GM23248 (cell line): Measurements from ENCODE around the gene CCNB1. TPM values are rescaled to one million over a fixed set of nuclear protein-coding genes. Genes with fewer than 3 reads are reported as not detected.
"Not testable (repeated sequence)": the region's sequence is repeated elsewhere in the genome, so short reads cannot be mapped to it uniquely, and the experiment has no call there.

ENCODE experiments used
- DNase-seq: peaks from one replicate; pipeline ENCODE4 v3.0.0-alpha.2; 2015
- H2AFZ ChIP-seq: fragments of 200-600 bp; sonication (generic); 2 replicates; pipeline ENCODE4 v1.6.1; 2016; ENCODE audit warnings: antibody characterized with exemption
- H3F3A ChIP-seq: fragments of 200-600 bp; sonication (generic); 2 replicates; pipeline ENCODE4 v1.6.1; 2016; ENCODE audit warnings: mild to moderate bottlenecking, antibody characterized with exemption, mixed run types; ENCODE audit not compliant: insufficient read depth
- H3K27ac ChIP-seq: fragments of 200-600 bp; sonication (generic); 2 replicates; pipeline ENCODE4 v1.5.1; 2016; ENCODE audit warnings: mild to moderate bottlenecking
- H3K27me3 ChIP-seq: fragments of 200-600 bp; sonication (generic); replicated peaks from 2 replicates; pipeline ENCODE4 v1.6.1; 2016; ENCODE audit warnings: mild to moderate bottlenecking; ENCODE audit not compliant: insufficient read depth
- H3K36me3 ChIP-seq: fragments of 200-600 bp; sonication (generic); 2 replicates; pipeline ENCODE4 v1.6.1; 2016; ENCODE audit warnings: low read depth, mild to moderate bottlenecking
- H3K4me1 ChIP-seq: fragments of 200-600 bp; sonication (generic); 2 replicates; pipeline ENCODE4 v1.6.1; 2016; ENCODE audit warnings: mild to moderate bottlenecking; ENCODE audit not compliant: insufficient read depth
- H3K4me2 ChIP-seq: fragments of 200-600 bp; sonication (generic); one replicate; pipeline ENCODE4 v1.6.1; 2016; ENCODE audit warnings: mild to moderate bottlenecking; ENCODE audit not compliant: unreplicated experiment
- H3K4me3 ChIP-seq: fragments of 200-600 bp; sonication (generic); 2 replicates; pipeline ENCODE4 v1.5.1; 2016; ENCODE audit warnings: mild to moderate bottlenecking
- H3K79me2 ChIP-seq: fragments of 200-600 bp; sonication (generic); 2 replicates; pipeline ENCODE4 v1.6.1; 2016; ENCODE audit warnings: mild to moderate bottlenecking; ENCODE audit not compliant: insufficient read depth
- H3K9ac ChIP-seq: fragments of 200-600 bp; sonication (generic); 2 replicates; pipeline ENCODE4 v1.6.1; 2016; ENCODE audit warnings: mild to moderate bottlenecking
- H3K9me2 ChIP-seq: fragments of 200-600 bp; sonication (generic); 2 replicates; pipeline ENCODE4 v1.6.1; 2016; ENCODE audit warnings: mixed run types, mild to moderate bottlenecking, moderate library complexity; ENCODE audit not compliant: insufficient read depth
- H3K9me3 ChIP-seq: fragments of 200-600 bp; sonication (generic); one replicate; pipeline ENCODE4 v1.6.1; 2017; ENCODE audit warnings: low read depth
- H4K20me1 ChIP-seq: fragments of 200-600 bp; sonication (generic); 2 replicates; pipeline ENCODE4 v1.6.0; 2016; ENCODE audit not compliant: insufficient read depth
- EZH2 ChIP-seq: fragments of 200-600 bp; sonication (generic); IDR thresholded peaks from 2 replicates; pipeline ENCODE4 v1.6.1; 2018; ENCODE audit warnings: antibody characterized with exemption, mild to moderate bottlenecking; ENCODE audit not compliant: insufficient read depth, poor library complexity, severe bottlenecking
- EZH2phosphoT487 ChIP-seq: fragments of 200-600 bp; sonication (generic); IDR thresholded peaks from 2 replicates; pipeline ENCODE4 v1.6.1; 2018; ENCODE audit warnings: antibody characterized with exemption, moderate library complexity, mild to moderate bottlenecking, low read depth; ENCODE audit not compliant: insufficient read depth
- WGBS, 2 experiments: methylation state at CpG; one replicate each; pipeline ENCODE4 v1.1.6; 2015 to 2017; ENCODE audit warnings: low lambda C conversion rate in 2 of 2, low coverage in 1 of 2; ENCODE audit errors: missing lambda C conversion rate in 2 of 2; 5-methylcytosine and 5-hydroxymethylcytosine counted together
- in situ Hi-C: fragments of 300-500 bp; cut with MboI; formaldehyde crosslinking; loops from 2 replicates; pipeline ENCODE4 v1.15.0; 2020
- polyA plus RNA-seq: library from polyadenylated mRNA; unstranded; fragments of >200 nt; fragmentation: Nextera tagmentation; extraction: Ambion mirVana; gene quantifications from 2 replicates; pipeline ENCODE4 v1.2.1, GENCODE V29; 2016
- total RNA-seq: library from RNA; depleted of rRNA; stranded (reverse); fragments of >200 nt; shearing (Covaris generic); gene quantifications from 2 replicates; pipeline ENCODE4 v1.2.3, GENCODE V29; 2014

Gene CCNB1
- total and polyA plus RNA-seq, 2 experiments from 2014 or later: 66.7 to 94.6 TPM

GRCh38 chr5:69134126-69134525 is 32.8 kb upstream of the CCNB1 start:
- Histone ChIP-seq H3K4me3 (no peak overlapping the region), H3K4me1 (peaks cover 2% of the 10 kb centered on the region; the same call in 1 of the 2 replicates), H3K27me3 (no peaks in the 10 kb centered on the region), H3K36me3 (peaks cover 23% of the 10 kb centered on the region), H2AFZ (no peak overlapping the region), H3K4me2 (no peak overlapping the region), H3K9me2 (no peaks in the 10 kb centered on the region), H3K9ac (no peak overlapping the region), H3K79me2 (no peaks in the 10 kb centered on the region), H3F3A (peaks cover 8% of the 10 kb centered on the region; the same call in 1 of the 2 replicates), H4K20me1 (no peaks in the 10 kb centered on the region), H3K9me3 (no peaks in the 10 kb centered on the region), H3K27ac (no peak overlapping the region)
- in situ Hi-C loops: no loop called here
- 71 to 76% methylated on average over 7 of the region's 7 CpGs for WGBS, 2 experiments
- no peak for TF ChIP-seq EZH2phosphoT487
- no peak for DNase-seq

- no peak overlapping the region for H3K4me2 ChIP-seq
- TF ChIP-seq EZH2phosphoT487: no peak
- H3K9ac ChIP-seq: no peak overlapping the region
- WGBS, 2 experiments: 92 to 94% methylated on average over 3 of the region's 3 CpGs
- no peak overlapping the region for H3K27ac ChIP-seq
- no peaks in the 10 kb centered on the region for H3K9me2 ChIP-seq
- in situ Hi-C loops: no loop called here
- H3K9me3 ChIP-seq: no peaks in the 10 kb centered on the region
- H2AFZ ChIP-seq: no peak overlapping the region
- no peaks in the 10 kb centered on the region for H3K27me3 ChIP-seq
- no peaks in the 10 kb centered on the region for H3F3A ChIP-seq
- H3K4me1 ChIP-seq: no peaks in the 10 kb centered on the region
- H3K79me2 ChIP-seq: no peaks in the 10 kb centered on the region
- no peak for DNase-seq
- H3K4me3 ChIP-seq: no peak overlapping the region
- no peaks in the 10 kb centered on the region for H4K20me1 ChIP-seq
- H3K36me3 ChIP-seq: peaks cover 9% of the 10 kb centered on the region
Observed at GRCh38 chr5:69136293-69136692, 30.7 kb upstream of the CCNB1 start.

GRCh38 chr5:69137208-69137607 is 29.7 kb upstream of the CCNB1 start:
- H3K9me2 ChIP-seq, H4K20me1 ChIP-seq, H3K79me2 ChIP-seq, in situ Hi-C loops, H3K27me3 ChIP-seq, H3K9me3 ChIP-seq, H3F3A ChIP-seq, DNase-seq, H2AFZ ChIP-seq, H3K9ac ChIP-seq, H3K27ac ChIP-seq, H3K4me2 ChIP-seq, H3K36me3 ChIP-seq, H3K4me1 ChIP-seq, H3K4me3 ChIP-seq: not testable (repeated sequence)
- WGBS, 2 experiments: 92 to 94% methylated on average over 1 of the region's 1 CpG

- Histone ChIP-seq H3K27ac (no peak overlapping the region), H3K4me2 (no peak overlapping the region), H3K27me3 (no peaks in the 10 kb centered on the region), H3K4me1 (no peaks in the 10 kb centered on the region), H3K9ac (no peak overlapping the region), H4K20me1 (no peaks in the 10 kb centered on the region), H3K36me3 (peaks cover 9% of the 10 kb centered on the region), H3K9me2 (no peaks in the 10 kb centered on the region), H3K79me2 (no peaks in the 10 kb centered on the region), H3F3A (no peaks in the 10 kb centered on the region), H2AFZ (no peak overlapping the region), H3K9me3 (no peaks in the 10 kb centered on the region), H3K4me3 (no peak overlapping the region)
- in situ Hi-C loops: no loop called here
- 97 to 98% methylated on average over 5 of the region's 5 CpGs for whole genome bisulfite sequencing, 2 experiments
- TF ChIP-seq EZH2 (no peak), EZH2phosphoT487 (no peak)
- no peak for DNase-seq
Observed at GRCh38 chr5:69137807-69138206, 29.1 kb upstream of the CCNB1 start.

- H3F3A ChIP-seq: no peaks in the 10 kb centered on the region
- in situ Hi-C loops: no loop called here
- H3K36me3 ChIP-seq: 0 out of 2 replicates have a peak, but pooled peaks cover under 1% of the 10 kb centered on the region
- no peaks in the 10 kb centered on the region for H3K27me3 ChIP-seq
- H3K79me2 ChIP-seq: no peaks in the 10 kb centered on the region
- H3K4me2 ChIP-seq: no peak overlapping the region
- TF ChIP-seq EZH2 (no peak), EZH2phosphoT487 (no peak)
- WGBS, 2 experiments: 89 to 97% methylated on average over 1 of the region's 1 CpG
- H3K4me1 ChIP-seq: no peaks in the 10 kb centered on the region
- no peak overlapping the region for H3K4me3 ChIP-seq
- no peak overlapping the region for H3K9ac ChIP-seq
- no peak overlapping the region for H2AFZ ChIP-seq
- no peaks in the 10 kb centered on the region for H3K9me2 ChIP-seq
- H3K9me3 ChIP-seq: no peaks in the 10 kb centered on the region
- no peak for DNase-seq
- no peaks in the 10 kb centered on the region for H4K20me1 ChIP-seq
- H3K27ac ChIP-seq: no peak overlapping the region
Observed at GRCh38 chr5:69138766-69139165, 28.2 kb upstream of the CCNB1 start.

GRCh38 chr5:69140239-69140638 is 26.7 kb upstream of the CCNB1 start:
- H3K36me3 ChIP-seq, H3K4me1 ChIP-seq, H3K27me3 ChIP-seq, in situ Hi-C loops, H3K9ac ChIP-seq, H3K4me3 ChIP-seq, H3F3A ChIP-seq, DNase-seq, H3K79me2 ChIP-seq, H3K9me2 ChIP-seq, H3K27ac ChIP-seq, H2AFZ ChIP-seq, H3K9me3 ChIP-seq, H4K20me1 ChIP-seq, H3K4me2 ChIP-seq: not testable (repeated sequence)
- WGBS, 2 experiments: 69 to 75% methylated on average over 4 of the region's 4 CpGs
